HepG2 (cell line): ENCODE results near the gene AKAP7. TPM values are rescaled to one million over a fixed set of nuclear protein-coding genes. Genes with fewer than 3 reads are reported as not detected.
A peak's percentile ranks its signal among the peaks of the same experiment; 100 is the strongest.

Experiments
- ATAC-seq: fragments of 200-7000 bp; cut with Tn5 transposase; 3 replicates; pipeline ENCODE4 v1.9.1; 2020; ENCODE audit warnings: mild to moderate bottlenecking, moderate library complexity
- BruUV-seq: library from RNA; stranded (reverse); fragments of 400-500 nt; replicated peaks from 2 replicates; lab custom pipeline; 2021; lab: Mats Ljungman, UMichigan
- CTCF ChIA-PET: fragments of 300-600 bp; formaldehyde crosslinking; extraction: SDS; loops from one replicate; lab custom pipeline; 2021; ENCODE audit warnings: low total read pairs, inconsistent platforms, low intra/inter-chr PET ratio; lab: Yijun Ruan, JAX
- POLR2A ChIA-PET: fragments of 350-600 bp; sonication (Branson Sonifier 250); formaldehyde crosslinking; loops from one replicate; lab custom pipeline; 2020; ENCODE audit warnings: antibody characterized with exemption, inconsistent platforms; lab: Yijun Ruan, JAX
- DNase-seq: peaks from one replicate; pipeline ENCODE4 v3.0.0-alpha.2; 2015; ENCODE audit warnings: low spot score
- FAIRE-seq: peaks from 3 replicates; lab custom pipeline; 2011; peaks lifted over from hg19 to GRCh38; lab: Jason Lieb, UNC
- H2AFZ ChIP-seq: one replicate; pipeline ENCODE4 v1.6.1; 2011; ENCODE audit warnings: low read length, inconsistent platforms
- H3K27ac ChIP-seq: fragments of 300-600 bp; 3 replicates; pipeline ENCODE4 v1.8.0; 2011; ENCODE audit warnings: mixed run types, mild to moderate bottlenecking, mixed read lengths, low read length, inconsistent platforms; ENCODE audit not compliant: insufficient read depth; ENCODE audit errors: extremely low read length
- H3K27me3 ChIP-seq, 2 experiments: fragments of 200-600 bp in 1 of 2; 2 replicates in 1 of 2; 3 replicates in 1 of 2; pipeline versions ENCODE4 v1.6.0 to v1.8.0; 2011; ENCODE audit warnings: low read length in 2 of 2, mild to moderate bottlenecking in 2 of 2, moderate library complexity in 2 of 2, inconsistent platforms in 1 of 2; ENCODE audit not compliant: insufficient read depth in 2 of 2, control insufficient read depth in 1 of 2
- H3K36me3 ChIP-seq, 2 experiments: fragments of 200-600 bp in 1 of 2; replicated peaks in 1 of 2; 2 replicates in 1 of 2; 3 replicates in 1 of 2; pipeline versions ENCODE4 v1.5.1 to v1.8.0; 2011; ENCODE audit warnings: low read length in 2 of 2, inconsistent platforms in 1 of 2; ENCODE audit not compliant: insufficient read depth in 2 of 2, control insufficient read depth in 1 of 2
- H3K4me1 ChIP-seq: 2 replicates; pipeline ENCODE4 v1.5.1; 2012; ENCODE audit warnings: low read length, inconsistent platforms; ENCODE audit not compliant: insufficient read depth
- H3K4me2 ChIP-seq: 2 replicates; pipeline ENCODE4 v1.6.0; 2011; ENCODE audit warnings: low read depth, low read length, inconsistent platforms
- H3K4me3 ChIP-seq, 3 experiments: fragments of 200-600 bp in 1 of 3; sonication (generic), shearing (Covaris generic) in 1 of 3; replicated peaks in 1 of 3; 2 replicates each; pipeline ENCODE4 v1.5.1; 2011 to 2016; ENCODE audit warnings: low read length in 3 of 3, inconsistent platforms in 2 of 3, low read depth in 2 of 3, mild to moderate bottlenecking in 2 of 3, control low read depth in 1 of 3, mixed read lengths in 1 of 3; ENCODE audit not compliant: insufficient read depth in 1 of 3
- H3K79me2 ChIP-seq: one replicate; pipeline ENCODE4 v1.6.1; 2011; ENCODE audit warnings: low read length, inconsistent platforms; ENCODE audit not compliant: insufficient read depth
- H3K9ac ChIP-seq: 2 replicates; pipeline ENCODE4 v1.6.0; 2011; ENCODE audit warnings: mild to moderate bottlenecking, low read depth, low read length, inconsistent platforms; ENCODE audit not compliant: insufficient read depth
- H3K9me3 ChIP-seq: 2 replicates; pipeline ENCODE4 v1.5.1; 2012; ENCODE audit warnings: mild to moderate bottlenecking, low read length
- H4K20me1 ChIP-seq: 2 replicates; pipeline ENCODE4 v1.6.0; 2011; ENCODE audit warnings: inconsistent platforms, mild to moderate bottlenecking, low read length, moderate library complexity; ENCODE audit not compliant: insufficient read depth
- BRCA1 ChIP-seq: sonication (generic); formaldehyde crosslinking; IDR thresholded peaks from 2 replicates; pipeline ENCODE4 v1.4.0; 2020; ENCODE audit warnings: missing genetic modification reagents
- CTCF ChIP-seq: sonication (generic); formaldehyde crosslinking; IDR thresholded peaks from 2 replicates; pipeline ENCODE4 v1.5.0; 2020; ENCODE audit warnings: mild to moderate bottlenecking, missing genetic modification reagents, moderate library complexity
- DDIT3 ChIP-seq: sonication (generic); formaldehyde crosslinking; IDR thresholded peaks from 2 replicates; pipeline ENCODE4 v1.4.0; 2020; ENCODE audit warnings: mild to moderate bottlenecking, missing genetic modification reagents
- GZF1 ChIP-seq: sonication (generic); formaldehyde crosslinking; IDR thresholded peaks from 2 replicates; pipeline ENCODE4 v1.5.1; 2020; ENCODE audit warnings: mild to moderate bottlenecking, missing genetic modification reagents
- HCFC1 ChIP-seq: fragments of 150-350 bp; IDR thresholded peaks from 2 replicates; pipeline ENCODE4 v1.6.1; 2014; ENCODE audit warnings: low read depth, low read length
- PAX8 ChIP-seq: sonication (generic); formaldehyde crosslinking; IDR thresholded peaks from 2 replicates; pipeline ENCODE4 v1.8.0; 2022; ENCODE audit warnings: mild to moderate bottlenecking, missing genetic modification reagents, borderline replicate concordance
- TFDP2 ChIP-seq: sonication (generic); formaldehyde crosslinking; IDR thresholded peaks from 2 replicates; pipeline ENCODE4 v1.4.0; 2020; ENCODE audit warnings: missing genetic modification reagents
- TRAFD1 ChIP-seq: sonication (generic); formaldehyde crosslinking; IDR thresholded peaks from 2 replicates; pipeline ENCODE4 v1.5.1; 2020; ENCODE audit warnings: missing genetic modification reagents, mild to moderate bottlenecking, borderline replicate concordance
- ZBTB33 ChIP-seq: sonication (generic); formaldehyde crosslinking; IDR thresholded peaks from 2 replicates; pipeline ENCODE4 v1.4.0; 2020; ENCODE audit warnings: missing genetic modification reagents
- ZNF451 ChIP-seq: sonication (generic); formaldehyde crosslinking; IDR thresholded peaks from 2 replicates; pipeline ENCODE4 v1.5.0; 2020; ENCODE audit warnings: mild to moderate bottlenecking, missing genetic modification reagents
- ZNF589 ChIP-seq: sonication (generic); formaldehyde crosslinking; conservative IDR thresholded peaks from 2 replicates; pipeline ENCODE4 v1.8.0; 2022; ENCODE audit warnings: mild to moderate bottlenecking, moderate library complexity, missing genetic modification reagents
- ZSCAN25 ChIP-seq: sonication (generic); formaldehyde crosslinking; IDR thresholded peaks from 2 replicates; pipeline ENCODE4 v1.8.0; 2022; ENCODE audit warnings: mild to moderate bottlenecking, missing genetic modification reagents
- WGBS: methylation state at CpG from one replicate; pipeline ENCODE4 v1.1.6; 2017; ENCODE audit warnings: low lambda C conversion rate; 5-methylcytosine and 5-hydroxymethylcytosine counted together
- in situ Hi-C: cut with HindIII; loops from 2 replicates; pipeline ENCODE4 v1.10.0; 2017; ENCODE audit warnings: low pct_unique_long_range_greater_than_20kb; ENCODE audit not compliant: extremely low pct_ligation_motif_present
- intact Hi-C: fragments of 100-400 bp; cut with micrococcal nuclease; formaldehyde crosslinking; loops from one replicate; pipeline ENCODE4 v1.10.0; 2022; ENCODE audit not compliant: unreplicated experiment
- polyA plus RNA-seq, 8 experiments: library from polyadenylated mRNA; depleted of rRNA in 3 of 8; stranded (reverse) in 7 of 8; unstranded in 1 of 8; fragments of >200 nt; fragmentation: Illumina TruSeq in 4 of 8; extraction: Trizol in 4 of 8; gene quantifications; 2 replicates each; pipeline versions ENCODE4 v1.2.1 to v1.2.3, GENCODE V29; 2011 to 2016; ENCODE audit warnings: low read depth in 4 of 8, missing spikeins in 1 of 8, mixed read lengths in 1 of 8; ENCODE audit not compliant: insufficient read depth in 1 of 8
- total RNA-seq, 5 experiments: library from RNA; depleted of rRNA; stranded (reverse); fragments of >200 nt; fragmentation: Illumina TruSeq; extraction: Trizol; gene quantifications; 2 replicates each; pipeline ENCODE4 v1.2.3, GENCODE V29; 2016; ENCODE audit warnings: low read depth in 1 of 5

AKAP7 gene
- total and polyA plus RNA-seq, 2 of the 13 experiments (the other 11 are each of a cell fraction or from before 2014, with no cell fraction given): 3.6 to 11.7 TPM

- POLR2A ChIA-PET: no interaction called here
- Histone ChIP-seq H4K20me1 (no peaks in the 10 kb centered on the region), H3K27me3 (no peaks in the 10 kb centered on the region), H3K4me2 (no peak overlapping the region), H3K79me2 (no peaks in the 10 kb centered on the region), H3K9ac (no peak overlapping the region), H2AFZ (no peak overlapping the region), H3K4me1 (peaks cover 22% of the 10 kb centered on the region), H3K9me3 (no peaks in the 10 kb centered on the region), H3K36me3 (no peaks in the 10 kb centered on the region), H3K4me3 (no peak overlapping the region), H3K27ac (no peak overlapping the region)
- TF ChIP-seq ZBTB33 (CRISPR knock-in tag) (peak; percentile 45; the same call in 1 of the 2 replicates), CTCF (CRISPR knock-in tag) (peak; percentile 24; the same call in 1 of the 2 replicates), ZSCAN25 (no peak)
- ATAC-seq: peak; percentile 55; the same call in 1 of the 3 replicates
- intact Hi-C loops: no loop called here
- peak; percentile 23 for DNase-seq
- CTCF ChIA-PET: no interaction called here
- in situ Hi-C loops: no loop called here
- BruUV-seq: no TSS peak
- 85% methylated on average over 3 of the region's 3 CpGs for WGBS
- no peak for FAIRE-seq
Measured at GRCh38 chr6:131262060-131262459, 126.8 kb downstream of the AKAP7 start.

GRCh38 chr6:131265939-131266338, 130.7 kb downstream of the AKAP7 start:
- Histone ChIP-seq H3K9ac (no peak overlapping the region), H3K36me3 (no peaks in the 10 kb centered on the region), H3K4me1 (no peaks in the 10 kb centered on the region), H4K20me1 (no peaks in the 10 kb centered on the region), H3K4me3 (no peak overlapping the region), H2AFZ (no peak overlapping the region), H3K79me2 (no peaks in the 10 kb centered on the region), H3K27me3 (no peaks in the 10 kb centered on the region), H3K4me2 (no peak overlapping the region), H3K27ac (no peak overlapping the region), H3K9me3 (no peaks in the 10 kb centered on the region)
- no TSS peak for BruUV-seq
- CTCF ChIA-PET: no interaction called here
- intact Hi-C loops: no loop called here
- in situ Hi-C loops: no loop called here
- no peak for ATAC-seq
- no peak for FAIRE-seq
- DNase-seq: no peak
- POLR2A ChIA-PET: no interaction called here
- over 99% methylated on average over 4 of the region's 4 CpGs for WGBS
- no peak for TF ChIP-seq BRCA1 (CRISPR knock-in tag)
- no peak for TF ChIP-seq TRAFD1 (CRISPR knock-in tag)
- TF ChIP-seq DDIT3: no peak
- TF ChIP-seq HCFC1: no peak
- TF ChIP-seq ZNF451 (CRISPR knock-in tag): no peak
- TF ChIP-seq PAX8: no peak
- TF ChIP-seq TFDP2 (CRISPR knock-in tag): no peak
- TF ChIP-seq GZF1: no peak
- no peak for TF ChIP-seq ZNF589 (CRISPR knock-in tag)
